CD4-positive, alpha-beta T cell treated with Interleukin-17A for 1 hour (primary cell): ENCODE results near the gene RBP7.
"Not testable (repeated sequence)": the region's sequence is repeated elsewhere in the genome, so short reads cannot be mapped to it uniquely, and the experiment has no call there.

ENCODE experiments used
- DNase-seq: peaks from one replicate; pipeline ENCODE4 v3.0.0-alpha.2; 2020

RBP7 gene

GRCh38 chr1:9996624-9997582 lies at the start of gene RBP7:
TSS of gene RBP7 (plus strand) at chr1:9997228. CDS start at chr1:9997259, 31 bp downstream.
- DNase-seq = peak; percentile 2

GRCh38 chr1:9957726-9958125 lies 39.3 kb upstream of the RBP7 start:
- no peak for DNase-seq

DNA sequence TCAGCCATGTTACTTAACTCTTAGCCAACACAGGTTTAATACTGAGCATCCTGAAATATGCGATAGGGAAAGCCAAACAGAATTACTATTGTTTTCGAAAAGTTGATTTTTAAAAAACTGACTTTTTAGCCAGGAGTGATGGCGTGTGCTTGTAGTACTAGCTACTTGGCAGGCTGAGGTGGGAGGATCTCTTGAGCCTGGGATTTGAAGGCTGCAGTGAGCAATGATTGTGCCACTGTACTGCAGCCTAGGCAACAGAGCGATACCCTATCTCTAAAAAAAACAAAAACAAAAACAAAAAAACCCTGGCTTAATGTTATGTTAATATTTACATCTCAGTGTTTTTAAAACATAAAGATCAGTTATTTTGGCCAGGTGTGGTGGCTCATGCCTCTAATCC lies 37.0 kb upstream of the RBP7 start:
- DNase-seq = no peak

- no peak for DNase-seq
These were observed 36.1 kb upstream of the RBP7 start for GRCh38 chr1:9960706-9961562.

- DNase-seq = no peak
These were observed 12.8 kb upstream of the RBP7 start for GRCh38 chr1:9984253-9984652.

GRCh38 chr1:9985001-9985400 lies 12.0 kb upstream of the RBP7 start:
- no peak for DNase-seq

DNA sequence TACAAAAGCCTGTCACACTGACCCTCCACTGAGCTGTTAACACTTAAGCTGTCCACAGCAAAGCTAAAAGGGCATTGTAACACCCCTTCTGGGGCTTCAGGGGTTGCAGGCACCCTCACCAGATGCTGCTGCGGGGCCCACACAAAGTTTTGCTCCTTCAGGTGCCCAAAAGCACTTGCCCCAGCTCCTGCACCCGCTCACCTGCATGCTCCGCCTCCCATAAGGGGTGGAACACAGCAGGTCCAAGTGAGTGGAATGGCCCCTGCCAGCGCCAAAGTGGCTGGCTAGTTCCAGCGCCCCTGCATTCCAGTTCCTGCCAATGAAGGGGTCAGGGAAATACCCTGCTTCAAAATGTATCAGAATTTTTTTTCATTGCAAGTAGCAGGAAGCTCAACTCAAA lies 7.3 kb upstream of the RBP7 start:
- no peak for DNase-seq

- DNase-seq = no peak
These were observed 6.1 kb upstream of the RBP7 start for GRCh38 chr1:9990944-9991343.

GRCh38 chr1:9992910-9993309 lies 4.1 kb upstream of the RBP7 start:
- no peak for DNase-seq

GRCh38 chr1:9993561-9994075 lies 3.4 kb upstream of the RBP7 start:
- DNase-seq = no peak

DNA sequence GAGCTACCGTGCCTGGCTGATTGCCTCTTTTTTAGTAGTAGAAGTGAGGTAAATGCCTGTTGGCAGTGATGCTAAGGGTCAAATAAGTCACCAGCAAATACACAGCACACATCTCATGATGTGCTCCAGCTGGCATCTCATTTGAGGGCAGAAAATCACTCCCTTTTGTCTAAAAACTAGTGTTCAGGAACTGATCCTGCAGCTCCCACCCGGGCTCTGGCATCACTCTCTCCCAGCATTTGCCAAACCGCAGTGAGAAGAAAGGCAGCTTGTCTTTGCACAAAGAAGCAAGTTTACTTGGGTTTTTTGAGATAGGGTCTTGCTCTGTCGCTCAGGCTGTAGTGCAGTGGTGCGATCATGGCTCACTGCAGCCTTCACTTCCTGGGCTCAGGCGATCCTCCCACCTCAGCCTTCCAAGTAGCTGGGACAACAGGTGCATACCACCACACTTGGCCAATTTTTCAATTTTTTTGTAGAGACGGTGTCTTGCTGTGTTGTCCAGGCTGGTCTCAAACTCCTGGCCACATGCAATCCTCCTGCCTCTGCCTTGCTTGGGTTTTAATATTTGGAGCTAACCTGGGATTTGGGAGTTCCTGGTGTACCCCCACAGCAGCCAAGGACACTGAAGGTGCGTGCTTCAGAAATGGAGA lies 4.1 kb downstream of the RBP7 start:
- no peak for DNase-seq

GRCh38 chr1:10005248-10005647 lies 8.2 kb downstream of the RBP7 start:
- not testable (repeated sequence) for DNase-seq

DNA sequence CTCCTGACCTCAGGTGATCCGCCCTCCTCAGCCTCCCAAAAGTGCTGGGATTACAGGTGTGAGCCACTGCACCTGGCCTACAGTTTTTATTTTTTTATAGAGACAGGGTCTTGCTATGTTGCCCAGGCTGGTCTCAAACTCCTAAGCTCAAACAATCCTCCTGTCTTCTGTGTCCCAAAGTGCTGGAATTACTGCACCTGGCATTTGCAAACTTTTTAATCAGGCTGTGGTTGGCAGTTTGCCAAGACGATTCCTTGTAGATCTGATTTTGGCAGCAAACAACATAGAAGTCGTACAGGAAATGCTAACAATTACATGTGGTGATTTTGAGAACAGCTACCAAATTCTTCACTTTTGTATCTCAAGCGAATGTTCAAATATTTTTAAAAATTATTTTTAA lies 10.1 kb downstream of the RBP7 start:
- no peak for DNase-seq

DNA sequence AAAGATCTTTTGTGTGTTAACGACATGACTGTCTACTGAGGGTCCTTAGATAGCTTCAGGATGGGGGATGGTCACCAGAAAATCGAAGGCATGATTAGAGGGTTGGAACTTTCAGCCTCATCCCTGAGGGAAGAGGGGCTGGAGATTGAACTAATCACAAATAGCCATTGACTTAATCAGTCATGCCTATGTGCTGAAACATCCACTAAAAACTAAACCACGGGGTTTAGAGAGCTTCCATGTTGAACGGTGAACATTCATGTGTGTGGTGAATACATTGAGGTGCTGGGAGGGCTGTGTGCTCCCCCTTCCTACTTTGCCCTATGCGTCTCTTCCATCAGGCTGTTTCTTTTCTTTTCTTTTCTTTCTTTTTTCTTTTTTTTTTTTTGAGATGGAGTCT lies 17.0 kb downstream of the RBP7 start:
- no peak for DNase-seq

GRCh38 chr1:10019561-10019960 lies 22.5 kb downstream of the RBP7 start:
- DNase-seq = no peak

- no peak for DNase-seq
These were observed 23.1 kb downstream of the RBP7 start for GRCh38 chr1:10020086-10020485.

DNA sequence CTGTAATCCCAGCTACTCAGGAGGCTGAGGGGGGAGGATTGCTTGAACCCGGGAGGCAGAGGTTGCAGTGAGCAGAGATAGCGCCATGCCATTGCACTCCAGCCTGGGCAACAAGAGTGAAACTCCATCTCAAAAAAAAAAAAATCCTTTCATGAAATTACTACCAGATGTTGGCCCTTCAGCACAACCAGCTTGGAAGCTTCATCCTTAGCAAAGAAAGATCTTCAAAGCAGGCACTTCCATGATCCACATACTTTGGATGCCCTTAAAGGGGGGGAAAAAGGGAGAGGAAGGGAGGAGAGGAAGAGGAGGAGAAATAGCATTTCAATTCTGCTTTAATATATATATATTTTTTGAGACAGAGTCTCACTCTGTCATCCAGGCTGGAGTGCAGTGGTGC lies 23.6 kb downstream of the RBP7 start:
- not testable (repeated sequence) for DNase-seq

DNA sequence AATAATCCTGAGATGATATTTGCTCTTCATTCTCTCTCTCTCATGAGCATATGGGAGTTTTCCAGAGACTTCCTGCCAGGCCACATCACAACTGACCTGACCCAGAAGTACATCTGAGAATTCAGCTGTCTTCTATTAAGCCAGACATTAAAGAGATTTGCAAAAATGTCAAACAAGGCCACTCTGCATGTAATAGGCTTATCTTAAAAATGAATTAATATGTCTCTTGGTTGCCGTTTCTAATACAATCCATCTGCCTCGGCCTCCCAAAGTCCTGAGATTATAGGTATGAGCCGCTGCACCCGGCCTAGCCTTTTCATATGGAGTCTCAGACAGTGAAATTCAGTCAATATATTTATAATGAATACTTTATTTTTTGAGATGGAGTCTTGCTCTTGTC lies 25.0 kb downstream of the RBP7 start:
- DNase-seq = not testable (repeated sequence)

DNA sequence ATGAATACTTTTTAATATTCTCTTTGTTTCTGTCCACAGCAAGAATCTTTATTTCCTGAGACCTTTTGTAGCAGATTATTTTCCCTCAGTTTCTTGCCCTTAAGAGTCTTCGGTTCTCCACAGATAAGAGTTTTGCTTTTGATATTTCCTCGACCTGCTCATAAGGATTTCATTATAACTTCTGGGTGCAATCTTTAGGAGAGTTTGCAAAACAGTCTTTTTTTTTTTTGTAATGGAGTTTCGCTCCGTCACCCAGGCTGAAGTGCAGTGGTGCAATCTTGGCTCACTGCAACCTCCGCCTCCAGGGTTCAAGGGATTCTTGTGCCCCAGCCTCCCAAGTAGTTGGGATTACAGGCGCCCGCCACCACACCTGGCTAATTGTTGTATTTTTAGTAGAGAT lies 25.6 kb downstream of the RBP7 start:
- no peak for DNase-seq

DNA sequence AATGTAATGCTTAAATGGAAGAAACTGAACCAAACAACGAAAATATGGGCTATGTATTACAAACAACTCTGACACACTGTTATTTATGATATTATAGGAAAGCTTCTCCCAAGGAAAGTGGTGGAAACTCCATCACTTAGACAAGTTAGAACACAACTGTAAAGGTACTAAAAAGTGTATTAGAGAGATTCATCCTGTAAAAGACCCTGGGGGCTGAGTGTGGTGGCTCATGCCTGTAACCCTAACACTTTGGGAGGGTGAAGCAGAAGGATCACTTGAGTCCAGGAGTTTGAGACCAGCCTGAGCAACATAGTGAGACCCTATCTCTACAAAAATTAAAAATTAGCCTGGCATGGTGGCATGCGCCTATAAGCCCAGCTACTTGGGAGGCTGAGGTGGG lies 28.3 kb downstream of the RBP7 start:
- no peak for DNase-seq

DNA sequence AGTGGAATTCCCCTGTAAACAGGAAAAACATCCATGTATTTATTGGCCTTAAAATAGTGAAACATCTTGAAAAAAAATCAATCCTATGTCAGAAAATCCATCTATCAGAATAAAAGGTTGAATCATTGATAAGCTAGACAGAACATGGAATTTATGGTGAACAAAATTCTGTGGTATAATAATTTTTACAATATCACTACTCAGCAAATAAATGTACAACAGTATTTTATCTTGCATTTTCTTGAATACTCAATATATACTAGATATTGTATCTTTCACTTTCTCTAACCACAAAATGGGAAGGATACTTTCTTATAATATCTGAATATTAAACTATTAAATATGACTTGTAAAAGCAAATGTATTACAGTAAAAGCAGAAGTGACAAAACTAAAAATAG lies 30.0 kb downstream of the RBP7 start:
- DNase-seq = no peak

- DNase-seq = not testable (repeated sequence)
These were observed 32.0 kb downstream of the RBP7 start for GRCh38 chr1:10028956-10029500.

DNA sequence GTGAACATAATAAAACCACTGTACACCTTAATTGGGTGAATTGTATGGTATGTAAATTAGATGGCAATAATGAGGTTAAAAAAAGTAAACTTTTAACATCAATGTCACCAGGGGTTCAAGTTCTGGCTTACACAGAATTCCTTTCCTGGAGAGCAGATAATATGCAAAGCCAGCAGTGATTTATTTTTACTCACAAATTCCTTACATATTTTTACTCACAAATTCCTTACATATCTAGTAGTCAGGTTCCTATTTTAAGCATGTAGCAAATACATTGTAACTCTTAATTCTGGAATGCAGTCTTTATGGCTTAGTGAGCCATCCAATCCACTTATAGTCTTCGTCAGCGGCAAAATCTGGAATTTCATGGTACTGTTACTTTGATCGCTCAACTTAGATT lies 34.4 kb downstream of the RBP7 start:
- no peak for DNase-seq
